Measurements from ENCODE around the gene C1QTNF6. TPM values are rescaled to one million over a fixed set of nuclear protein-coding genes. Genes with fewer than 3 reads are reported as not detected.

Gene C1QTNF6
- polyA plus RNA-seq, 2 of the 4 experiments (the other 2 are of a cell fraction) = 18.6 to 24.5 TPM

GRCh38 chr22:37133304-37134018 is 54.6 kb downstream of the C1QTNF6 start:
- Histone ChIP-seq H3K4me3 (no peak overlapping the region), H3K27ac (no peak overlapping the region), H3K4me2 (no peak overlapping the region), H3K4me1 (no peaks in the 10 kb centered on the region), H3K9me3 (no peaks in the 10 kb centered on the region)
- ChIA-PET CTCF (interaction anchor here (0.9 kb wide), 1 partner anchor 55 kb away, joined by 4 read pairs; no protein-coding TSS in a partner anchor), POLR2A (no interaction called here)
- TF ChIP-seq POLR2A (IDR thresholded peaks at IDR 0.05; ENCODE audit: low read length) (no peak), RNF2 (IDR thresholded peaks at IDR 0.05; ENCODE audit: borderline replicate concordance, low read depth) (no peak), NR3C1 (IDR thresholded peaks at IDR 0.05) (no peak), HOXB5 (CRISPR knock-in tag; IDR thresholded peaks at IDR 0.05) (no peak), RARB (CRISPR knock-in tag; IDR thresholded peaks at IDR 0.05) (no peak), CBX8 (IDR thresholded peaks at IDR 0.05) (no peak), E2F6 (IDR thresholded peaks at IDR 0.05; ENCODE audit: borderline replicate concordance, low read depth) (no peak), FOSB (CRISPR knock-in tag; IDR thresholded peaks at IDR 0.05) (no peak), HMGXB4 (CRISPR knock-in tag; IDR thresholded peaks at IDR 0.05; ENCODE audit: borderline replicate concordance) (no peak)
- FAIRE-seq (no peak), ATAC-seq (no peak), DNase-seq (ENCODE audit: low read depth in 1 of 2, low spot score in 1 of 2) (no peak)
- 70% methylated on average over 15 of the region's 16 CpGs for WGBS (ENCODE audit: missing lambda C conversion rate)

- ATAC-seq (no peak), FAIRE-seq (no peak), DNase-seq (ENCODE audit: low read depth in 1 of 2, low spot score in 1 of 2) (no peak)
- CTCF ChIA-PET = interaction anchor here (0.9 kb wide), 1 partner anchor 54 kb away, joined by 4 read pairs; no protein-coding TSS in a partner anchor
- Histone ChIP-seq H3K9me3 (no peaks in the 10 kb centered on the region), H3K4me3 (no peak overlapping the region), H3K4me1 (no peaks in the 10 kb centered on the region), H3K27ac (no peak overlapping the region), H3K4me2 (no peak overlapping the region)
- 76% methylated on average over 7 of the region's 7 CpGs for WGBS (ENCODE audit: missing lambda C conversion rate)
- TF ChIP-seq FOXS1 (CRISPR knock-in tag; IDR thresholded peaks at IDR 0.05) = no peak
- TF ChIP-seq CHD2 (IDR thresholded peaks at IDR 0.05; ENCODE audit: low read length, partially characterized antibody) = no peak
- no peak for TF ChIP-seq TP53 (CRISPR knock-in tag; IDR thresholded peaks at IDR 0.05)
- no peak for TF ChIP-seq HEYL (CRISPR knock-in tag; IDR thresholded peaks at IDR 0.05)
- TF ChIP-seq CBX2 (IDR thresholded peaks at IDR 0.05; ENCODE audit: borderline replicate concordance, low read depth) = no peak
- TF ChIP-seq REST (IDR thresholded peaks at IDR 0.05) = no peak
- no peak for TF ChIP-seq FOSB (CRISPR knock-in tag; IDR thresholded peaks at IDR 0.05)
- no peak for TF ChIP-seq RCOR1 (IDR thresholded peaks at IDR 0.05; ENCODE audit: low read depth, low read length)
- TF ChIP-seq NPAS2 (CRISPR knock-in tag; IDR thresholded peaks at IDR 0.05; ENCODE audit: borderline replicate concordance) = no peak
- TF ChIP-seq E2F6 (IDR thresholded peaks at IDR 0.05; ENCODE audit: borderline replicate concordance, low read depth) = no peak
- TF ChIP-seq PBX3 (IDR thresholded peaks at IDR 0.05) = no peak
- no peak for TF ChIP-seq ZSCAN20 (CRISPR knock-in tag; IDR thresholded peaks at IDR 0.05)
- TF ChIP-seq TFCP2L1 (CRISPR knock-in tag; IDR thresholded peaks at IDR 0.05) = no peak
- TF ChIP-seq EP300 (IDR thresholded peaks at IDR 0.05) = no peak
- TF ChIP-seq USF2 (IDR thresholded peaks at IDR 0.05) = no peak
- TF ChIP-seq MAX (IDR thresholded peaks at IDR 0.05) = no peak
- TF ChIP-seq HES2 (IDR thresholded peaks at IDR 0.05) = no peak
- POLR2A ChIA-PET = no interaction called here
Measured at GRCh38 chr22:37132773-37133172, 55.3 kb downstream of the C1QTNF6 start.

Data from A549 (cell line).